Adrenal gland (tissue), 5 donors: ENCODE results near the gene CFAP206.

Source experiments
- POLR2A ChIP-seq, 2 donors: fragments of 450-650 bp; IDR thresholded peaks; one replicate each; pipeline ENCODE4 v1.6.1; 2017; ENCODE audit warnings: antibody characterized with exemption in 2 of 2, mild to moderate bottlenecking in 2 of 2, moderate library complexity in 1 of 2
- TF ChIP-seq, protein P1 (sequence below), 6 experiments: fragments of 450-650 bp in 4 of 6; fragments of 200-600 bp in 2 of 6; sonication (generic) in 1 of 6; IDR thresholded peaks; 1 replicate in 5 of 6; 2 replicates in 1 of 6; pipeline versions ENCODE4 v1.5.1 to v1.8.0; 2016 to 2021; ENCODE audit warnings: antibody characterized with exemption in 6 of 6, mild to moderate bottlenecking in 2 of 6, moderate library complexity in 1 of 6
- donor health status: DM: no; HTN: no; CAD: no.

DNA sequence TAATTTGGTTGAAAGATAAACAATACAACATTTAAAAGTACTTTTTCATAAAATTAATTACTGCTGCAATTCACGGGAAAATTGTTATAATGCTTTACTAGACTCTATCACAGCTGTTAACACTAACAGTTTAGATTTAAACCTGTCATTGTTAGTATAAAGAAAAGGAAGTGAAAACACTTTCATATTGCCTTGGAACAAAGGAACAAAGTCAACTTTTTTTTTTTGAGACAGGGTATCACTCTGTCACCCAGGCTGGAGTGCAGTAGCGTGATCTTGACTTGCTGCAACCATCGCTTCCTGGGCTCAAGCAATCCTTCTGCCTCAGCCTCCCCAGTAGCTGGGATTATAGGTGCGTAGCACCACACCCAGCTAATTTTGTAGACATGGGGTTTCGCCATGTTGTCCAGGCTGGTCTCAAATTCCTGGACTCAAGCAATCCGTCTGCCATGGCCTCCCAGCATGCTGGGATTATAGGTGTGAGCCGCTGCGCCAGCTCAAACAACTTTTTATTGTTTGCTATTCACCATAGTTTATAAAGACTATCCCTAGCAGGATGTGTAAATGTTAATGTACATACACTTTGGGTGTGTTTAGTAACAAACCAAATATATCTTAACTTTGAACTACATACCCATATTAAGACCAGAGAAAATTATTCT lies 87.1 kb downstream of the CFAP206 start:
- TF ChIP-seq, protein P1, sequence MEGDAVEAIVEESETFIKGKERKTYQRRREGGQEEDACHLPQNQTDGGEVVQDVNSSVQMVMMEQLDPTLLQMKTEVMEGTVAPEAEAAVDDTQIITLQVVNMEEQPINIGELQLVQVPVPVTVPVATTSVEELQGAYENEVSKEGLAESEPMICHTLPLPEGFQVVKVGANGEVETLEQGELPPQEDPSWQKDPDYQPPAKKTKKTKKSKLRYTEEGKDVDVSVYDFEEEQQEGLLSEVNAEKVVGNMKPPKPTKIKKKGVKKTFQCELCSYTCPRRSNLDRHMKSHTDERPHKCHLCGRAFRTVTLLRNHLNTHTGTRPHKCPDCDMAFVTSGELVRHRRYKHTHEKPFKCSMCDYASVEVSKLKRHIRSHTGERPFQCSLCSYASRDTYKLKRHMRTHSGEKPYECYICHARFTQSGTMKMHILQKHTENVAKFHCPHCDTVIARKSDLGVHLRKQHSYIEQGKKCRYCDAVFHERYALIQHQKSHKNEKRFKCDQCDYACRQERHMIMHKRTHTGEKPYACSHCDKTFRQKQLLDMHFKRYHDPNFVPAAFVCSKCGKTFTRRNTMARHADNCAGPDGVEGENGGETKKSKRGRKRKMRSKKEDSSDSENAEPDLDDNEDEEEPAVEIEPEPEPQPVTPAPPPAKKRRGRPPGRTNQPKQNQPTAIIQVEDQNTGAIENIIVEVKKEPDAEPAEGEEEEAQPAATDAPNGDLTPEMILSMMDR (IDR thresholded peaks at IDR 0.05), result no peak
- TF ChIP-seq POLR2A (IDR thresholded peaks at IDR 0.05), result no peak
